Measurements from ENCODE around the gene VPS41.

Gene VPS41

DNA sequence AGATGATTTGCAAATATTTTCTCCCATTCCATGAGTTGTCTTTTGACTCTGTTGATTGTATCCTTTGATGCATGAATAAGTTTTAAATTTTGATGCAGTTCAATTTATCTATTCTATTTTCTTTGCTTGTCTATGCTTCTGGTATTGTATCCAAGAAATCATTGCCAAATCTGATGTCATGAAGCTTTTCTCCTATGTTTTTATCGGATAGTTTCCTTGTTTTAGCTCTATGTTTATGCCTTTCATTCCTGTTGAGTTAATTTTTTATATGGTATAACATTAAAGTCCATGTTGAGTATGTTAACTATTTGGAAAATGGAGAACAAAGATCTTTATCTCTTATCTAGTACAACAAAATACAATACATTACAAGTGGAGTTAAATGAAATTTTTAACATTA, 27.6 kb upstream of the VPS41 start:
- Histone ChIP-seq H3K9me3 (ENCODE audit: control insufficient read depth, insufficient read depth, low read length) (no peaks in the 10 kb centered on the region), H3K4me3 (ENCODE audit: low read depth, low read length) (no peak overlapping the region), H3K27ac (ENCODE audit: low read depth, low read length) (no peak overlapping the region), H3K36me3 (ENCODE audit: control insufficient read depth, insufficient read depth, low read length) (no peaks in the 10 kb centered on the region), H3K27me3 (ENCODE audit: control insufficient read depth, insufficient read depth, low read length) (no peaks in the 10 kb centered on the region), H3K9ac (ENCODE audit: low read depth, low read length) (no peak overlapping the region), H3K4me1 (ENCODE audit: control insufficient read depth, insufficient read depth, low read length) (peaks cover 13% of the 10 kb centered on the region)

DNA sequence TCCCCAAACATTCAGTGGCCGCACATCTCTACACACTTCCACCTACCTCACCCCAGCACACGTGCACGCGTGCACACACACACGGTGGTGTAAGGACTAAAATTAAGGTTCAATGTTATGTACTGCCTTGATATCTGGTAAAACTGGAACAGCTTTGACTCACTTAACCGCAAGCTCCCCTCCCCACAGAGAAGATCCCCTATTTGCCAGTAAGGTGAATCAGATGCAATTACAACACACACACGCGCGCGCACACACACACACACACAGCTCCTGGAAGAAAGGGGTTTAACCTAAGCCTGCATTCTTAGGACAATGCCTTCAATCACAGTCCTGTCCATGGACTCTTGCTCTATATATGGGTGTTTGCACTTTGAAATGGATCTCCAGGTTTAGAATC, 25.5 kb upstream of the VPS41 start:
- H3K36me3 ChIP-seq (ENCODE audit: control insufficient read depth, insufficient read depth, low read length): no peaks in the 10 kb centered on the region
- H3K27ac ChIP-seq (ENCODE audit: low read depth, low read length): no peak overlapping the region
- no peak overlapping the region for H3K9ac ChIP-seq (ENCODE audit: low read depth, low read length)
- H3K27me3 ChIP-seq (ENCODE audit: control insufficient read depth, insufficient read depth, low read length): no peaks in the 10 kb centered on the region
- H3K4me3 ChIP-seq (ENCODE audit: low read depth, low read length): no peak overlapping the region
- no peaks in the 10 kb centered on the region for H3K9me3 ChIP-seq (ENCODE audit: control insufficient read depth, insufficient read depth, low read length)
- H3K4me1 ChIP-seq (ENCODE audit: control insufficient read depth, insufficient read depth, low read length): peaks cover 17% of the 10 kb centered on the region

DNA sequence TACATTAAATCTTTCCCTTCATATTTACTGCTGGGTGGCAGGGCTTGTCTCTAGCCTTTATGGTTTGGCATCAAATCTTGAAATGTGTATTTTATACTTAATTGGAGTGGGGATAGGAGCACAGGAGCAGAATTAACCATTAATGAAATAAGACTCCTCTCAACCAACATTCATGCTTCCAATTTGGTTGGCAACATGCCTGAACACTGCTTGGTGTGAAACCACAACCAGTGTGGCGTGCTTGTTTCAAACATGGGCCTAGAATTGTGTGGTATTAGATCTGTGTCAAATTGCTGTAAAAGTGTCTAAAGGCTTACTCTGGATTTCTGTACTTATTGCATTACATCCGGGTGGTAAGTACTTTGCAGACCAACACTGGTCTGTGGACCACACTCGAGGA, 25.1 kb upstream of the VPS41 start:
- no peak overlapping the region for H3K27ac ChIP-seq (ENCODE audit: low read depth, low read length)
- H3K9me3 ChIP-seq (ENCODE audit: control insufficient read depth, insufficient read depth, low read length): no peaks in the 10 kb centered on the region
- no peaks in the 10 kb centered on the region for H3K27me3 ChIP-seq (ENCODE audit: control insufficient read depth, insufficient read depth, low read length)
- peaks cover 21% of the 10 kb centered on the region for H3K4me1 ChIP-seq (ENCODE audit: control insufficient read depth, insufficient read depth, low read length)
- H3K36me3 ChIP-seq (ENCODE audit: control insufficient read depth, insufficient read depth, low read length): no peaks in the 10 kb centered on the region
- no peak overlapping the region for H3K9ac ChIP-seq (ENCODE audit: low read depth, low read length)
- H3K4me3 ChIP-seq (ENCODE audit: low read depth, low read length): no peak overlapping the region

DNA sequence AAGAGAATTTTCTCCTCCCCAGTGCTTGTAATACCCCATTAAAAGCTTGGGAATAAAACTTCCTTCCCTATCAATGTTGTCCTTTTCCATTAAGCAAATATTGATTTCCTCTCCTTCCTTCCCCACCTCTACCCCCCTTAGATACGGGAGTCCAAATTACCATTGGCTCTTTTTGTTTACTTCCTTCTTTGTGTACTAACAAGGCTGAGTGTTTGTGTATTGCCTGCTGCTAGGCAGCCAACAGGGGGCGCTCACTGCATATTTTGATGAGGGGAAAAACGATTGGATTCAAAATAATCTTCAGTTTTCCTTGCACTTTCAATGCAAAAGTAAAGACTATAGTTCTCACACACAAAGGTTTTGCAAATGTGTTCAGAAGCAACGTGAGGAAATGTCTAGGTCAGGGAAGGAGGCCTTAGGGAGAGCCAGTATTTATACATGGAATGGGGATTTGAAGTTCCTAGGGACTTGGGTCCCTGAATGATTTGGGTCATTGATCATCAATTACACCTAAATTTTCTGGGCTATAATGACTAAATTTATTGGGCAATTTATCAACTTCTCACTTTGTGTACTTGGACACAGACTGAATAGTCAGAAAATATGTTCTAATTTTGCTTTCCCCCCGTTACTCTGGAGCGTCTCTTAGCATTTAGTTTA, 23.6 kb upstream of the VPS41 start:
- H3K9me3 ChIP-seq (ENCODE audit: control insufficient read depth, insufficient read depth, low read length): no peaks in the 10 kb centered on the region
- no peak overlapping the region for H3K27ac ChIP-seq (ENCODE audit: low read depth, low read length)
- H3K27me3 ChIP-seq (ENCODE audit: control insufficient read depth, insufficient read depth, low read length): no peaks in the 10 kb centered on the region
- H3K36me3 ChIP-seq (ENCODE audit: control insufficient read depth, insufficient read depth, low read length): no peaks in the 10 kb centered on the region
- H3K4me3 ChIP-seq (ENCODE audit: low read depth, low read length): no peak overlapping the region
- H3K4me1 ChIP-seq (ENCODE audit: control insufficient read depth, insufficient read depth, low read length): peaks cover 13% of the 10 kb centered on the region
- no peak overlapping the region for H3K9ac ChIP-seq (ENCODE audit: low read depth, low read length)

DNA sequence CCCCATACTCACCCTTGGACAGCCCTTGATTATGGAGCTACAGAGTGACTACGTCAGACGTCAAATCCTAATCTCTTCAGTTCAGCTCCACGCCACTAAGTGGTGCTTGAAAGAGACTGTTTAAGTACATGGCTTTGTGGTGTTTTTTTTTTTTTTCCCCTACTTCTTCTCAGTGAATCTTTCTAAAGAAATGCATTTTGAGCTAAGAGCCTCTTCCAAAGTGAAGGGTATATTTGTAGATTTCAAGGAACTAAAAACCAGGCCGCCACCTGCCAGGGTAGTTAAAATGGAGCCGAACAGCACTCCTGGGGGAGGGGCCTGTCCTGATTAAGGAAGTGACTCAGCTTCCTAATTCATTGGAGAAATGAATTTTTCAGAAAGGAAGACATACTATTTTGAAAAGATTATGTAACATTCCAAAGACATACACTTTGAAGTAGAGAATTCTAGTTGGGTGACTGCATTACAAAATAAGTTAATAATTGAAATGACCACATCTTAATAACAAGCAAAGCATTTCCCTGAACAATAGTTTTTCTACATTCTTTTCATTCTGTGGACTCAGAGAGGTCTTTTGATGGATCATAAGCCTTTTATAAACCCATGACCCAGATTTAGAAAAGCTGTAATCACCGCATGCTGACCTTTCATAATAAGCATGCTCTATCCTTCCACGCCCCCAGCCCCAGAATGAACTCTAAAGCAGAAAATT, 20.6 kb upstream of the VPS41 start:
- Histone ChIP-seq H3K9me3 (ENCODE audit: control insufficient read depth, insufficient read depth, low read length) (no peaks in the 10 kb centered on the region), H3K4me1 (ENCODE audit: control insufficient read depth, insufficient read depth, low read length) (peaks cover 7% of the 10 kb centered on the region), H3K36me3 (ENCODE audit: control insufficient read depth, insufficient read depth, low read length) (no peaks in the 10 kb centered on the region), H3K27ac (ENCODE audit: low read depth, low read length) (no peak overlapping the region), H3K9ac (ENCODE audit: low read depth, low read length) (no peak overlapping the region), H3K27me3 (ENCODE audit: control insufficient read depth, insufficient read depth, low read length) (no peaks in the 10 kb centered on the region), H3K4me3 (ENCODE audit: low read depth, low read length) (no peak overlapping the region)

DNA sequence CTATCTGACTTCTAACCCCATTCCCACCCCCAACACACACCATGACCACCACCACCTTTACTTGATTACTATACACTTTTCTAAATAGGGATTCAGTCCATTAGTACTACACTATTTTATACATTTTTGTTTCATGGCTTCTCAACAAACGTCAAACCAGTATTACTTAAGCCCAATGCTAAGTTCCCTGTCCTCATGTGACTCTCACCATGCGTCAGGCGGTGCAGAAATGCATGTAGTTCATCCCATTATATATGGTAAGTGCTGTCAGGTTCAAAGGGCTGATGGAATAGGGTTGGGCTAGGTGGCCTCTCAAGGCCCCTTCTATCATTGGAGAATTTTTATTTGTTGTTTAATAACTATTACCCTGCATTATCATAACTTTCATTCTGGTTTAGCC, 19.5 kb upstream of the VPS41 start:
- no peaks in the 10 kb centered on the region for H3K9me3 ChIP-seq (ENCODE audit: control insufficient read depth, insufficient read depth, low read length)
- H3K4me1 ChIP-seq (ENCODE audit: control insufficient read depth, insufficient read depth, low read length): peaks cover 7% of the 10 kb centered on the region
- no peaks in the 10 kb centered on the region for H3K36me3 ChIP-seq (ENCODE audit: control insufficient read depth, insufficient read depth, low read length)
- H3K4me3 ChIP-seq (ENCODE audit: low read depth, low read length): no peak overlapping the region
- no peak overlapping the region for H3K27ac ChIP-seq (ENCODE audit: low read depth, low read length)
- H3K9ac ChIP-seq (ENCODE audit: low read depth, low read length): no peak overlapping the region
- no peaks in the 10 kb centered on the region for H3K27me3 ChIP-seq (ENCODE audit: control insufficient read depth, insufficient read depth, low read length)

DNA sequence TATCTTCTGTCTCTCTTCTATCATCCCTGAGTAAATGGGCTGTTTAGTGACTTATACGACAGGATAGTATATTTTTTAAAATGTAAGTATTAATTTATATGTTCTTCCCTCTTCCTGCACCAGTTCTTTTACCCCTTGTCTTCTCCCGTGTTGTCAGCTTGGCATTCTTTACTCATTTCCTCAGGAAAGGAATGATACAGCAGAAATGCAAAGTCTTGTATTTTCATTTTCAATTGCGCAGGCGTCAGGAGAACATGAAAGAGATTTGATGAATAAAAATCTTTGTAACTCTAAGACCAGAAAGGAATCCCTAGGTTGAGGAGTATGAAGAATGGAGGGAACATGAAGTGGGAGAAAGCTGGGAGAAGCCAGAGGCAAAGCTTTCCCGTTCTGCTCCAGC, 18.8 kb upstream of the VPS41 start:
- Histone ChIP-seq H3K36me3 (ENCODE audit: control insufficient read depth, insufficient read depth, low read length) (no peaks in the 10 kb centered on the region), H3K9me3 (ENCODE audit: control insufficient read depth, insufficient read depth, low read length) (no peaks in the 10 kb centered on the region), H3K9ac (ENCODE audit: low read depth, low read length) (no peak overlapping the region), H3K4me3 (ENCODE audit: low read depth, low read length) (no peak overlapping the region), H3K27me3 (ENCODE audit: control insufficient read depth, insufficient read depth, low read length) (no peaks in the 10 kb centered on the region), H3K27ac (ENCODE audit: low read depth, low read length) (no peak overlapping the region), H3K4me1 (ENCODE audit: control insufficient read depth, insufficient read depth, low read length) (peaks cover 7% of the 10 kb centered on the region)

DNA sequence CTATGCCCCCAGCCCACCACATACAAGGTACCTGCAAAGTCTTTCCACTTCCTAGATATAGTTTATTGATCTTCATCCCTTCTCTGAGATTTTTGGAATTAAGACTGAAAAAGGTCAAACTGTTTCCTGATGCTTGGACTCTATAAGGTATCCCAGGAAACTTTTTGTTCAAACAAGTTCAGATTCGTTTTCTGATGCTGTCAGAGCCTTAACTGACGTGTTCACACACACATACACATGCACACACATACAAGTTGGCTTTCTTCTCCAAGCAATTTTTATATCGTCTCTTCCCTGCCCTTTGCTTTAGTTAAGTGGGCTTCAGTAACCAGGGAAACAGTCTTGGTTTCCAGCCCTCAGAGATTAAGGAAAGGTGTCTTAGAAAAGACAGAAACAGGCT, 11.7 kb upstream of the VPS41 start:
- no peak overlapping the region for H3K4me3 ChIP-seq (ENCODE audit: low read depth, low read length)
- no peak overlapping the region for H3K27ac ChIP-seq (ENCODE audit: low read depth, low read length)
- no peaks in the 10 kb centered on the region for H3K36me3 ChIP-seq (ENCODE audit: control insufficient read depth, insufficient read depth, low read length)
- no peaks in the 10 kb centered on the region for H3K4me1 ChIP-seq (ENCODE audit: control insufficient read depth, insufficient read depth, low read length)
- no peaks in the 10 kb centered on the region for H3K9me3 ChIP-seq (ENCODE audit: control insufficient read depth, insufficient read depth, low read length)
- no peaks in the 10 kb centered on the region for H3K27me3 ChIP-seq (ENCODE audit: control insufficient read depth, insufficient read depth, low read length)
- H3K9ac ChIP-seq (ENCODE audit: low read depth, low read length): no peak overlapping the region

DNA sequence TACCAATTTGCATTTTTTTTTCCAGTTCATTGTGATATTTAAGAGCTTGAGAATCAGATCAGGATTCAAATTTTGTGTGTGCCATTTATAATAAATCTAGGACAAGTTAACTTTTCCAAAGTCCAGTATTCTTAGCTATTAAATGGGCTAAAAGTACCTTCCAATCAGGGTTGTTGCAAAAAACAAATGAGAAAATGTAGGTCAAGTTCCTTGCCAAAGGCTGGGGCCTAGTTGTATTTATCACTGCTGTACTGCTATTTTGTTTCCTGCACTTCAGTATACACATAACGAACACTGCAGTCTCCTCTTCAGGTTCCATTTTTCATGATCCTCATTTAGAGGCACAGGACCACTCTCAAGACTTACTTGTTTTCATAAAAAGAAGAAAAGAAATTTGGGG, 7.4 kb upstream of the VPS41 start:
- no peak overlapping the region for H3K4me3 ChIP-seq (ENCODE audit: low read depth, low read length)
- H3K27ac ChIP-seq (ENCODE audit: low read depth, low read length): no peak overlapping the region
- H3K4me1 ChIP-seq (ENCODE audit: control insufficient read depth, insufficient read depth, low read length): no peaks in the 10 kb centered on the region
- no peak overlapping the region for H3K9ac ChIP-seq (ENCODE audit: low read depth, low read length)
- no peaks in the 10 kb centered on the region for H3K36me3 ChIP-seq (ENCODE audit: control insufficient read depth, insufficient read depth, low read length)
- H3K27me3 ChIP-seq (ENCODE audit: control insufficient read depth, insufficient read depth, low read length): no peaks in the 10 kb centered on the region
- H3K9me3 ChIP-seq (ENCODE audit: control insufficient read depth, insufficient read depth, low read length): no peaks in the 10 kb centered on the region

DNA sequence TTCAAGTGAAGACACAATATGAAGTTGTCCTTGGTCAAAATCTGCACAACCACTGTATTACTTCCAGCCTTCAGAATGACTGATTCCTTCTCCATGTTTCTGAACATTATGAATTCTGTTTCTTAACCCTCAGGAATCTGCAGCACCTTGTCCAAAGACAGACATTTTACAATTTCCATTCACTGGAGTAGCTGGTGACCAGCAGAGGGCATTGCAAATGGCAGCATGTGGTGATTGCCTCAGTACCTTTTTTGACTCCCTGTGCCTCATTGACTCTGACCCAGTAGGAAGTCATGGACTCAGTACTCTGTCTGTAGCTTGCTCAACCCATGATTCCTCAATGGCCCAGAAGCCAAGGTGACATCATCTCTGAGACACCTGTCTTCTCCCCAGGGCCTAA, 879 bp upstream of the VPS41 start:
- Histone ChIP-seq H3K4me1 (ENCODE audit: control insufficient read depth, insufficient read depth, low read length) (peaks cover 6% of the 10 kb centered on the region; the same call in 1 of the 2 replicates), H3K27me3 (ENCODE audit: control insufficient read depth, insufficient read depth, low read length) (no peaks in the 10 kb centered on the region), H3K36me3 (ENCODE audit: control insufficient read depth, insufficient read depth, low read length) (no peaks in the 10 kb centered on the region), H3K9me3 (ENCODE audit: control insufficient read depth, insufficient read depth, low read length) (no peaks in the 10 kb centered on the region), H3K4me3 (ENCODE audit: low read depth, low read length) (no peak overlapping the region), H3K9ac (ENCODE audit: low read depth, low read length) (no peak overlapping the region), H3K27ac (ENCODE audit: low read depth, low read length) (no peak overlapping the region)

DNA sequence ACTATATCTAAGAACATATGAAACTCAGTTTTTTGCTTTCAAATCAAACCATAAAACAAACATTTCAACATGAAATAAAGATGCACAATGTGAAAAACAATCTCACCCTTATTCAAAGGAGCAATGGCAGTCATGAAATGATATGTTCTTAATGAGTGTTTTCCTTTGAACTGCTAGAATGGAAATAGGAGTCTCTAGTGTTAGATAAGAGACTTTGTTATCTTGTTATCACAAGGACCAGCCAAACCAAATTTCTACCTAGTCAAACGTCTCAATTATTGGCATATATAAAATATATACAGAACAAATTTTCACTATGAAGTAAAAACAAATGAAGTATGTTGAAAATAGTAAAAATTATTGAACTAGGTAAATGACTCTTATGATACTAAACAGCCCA, 1.2 kb downstream of the VPS41 start:
- peaks cover 20% of the 10 kb centered on the region for H3K4me1 ChIP-seq (ENCODE audit: control insufficient read depth, insufficient read depth, low read length)
- no peaks in the 10 kb centered on the region for H3K36me3 ChIP-seq (ENCODE audit: control insufficient read depth, insufficient read depth, low read length)
- H3K27me3 ChIP-seq (ENCODE audit: control insufficient read depth, insufficient read depth, low read length): no peaks in the 10 kb centered on the region
- H3K9me3 ChIP-seq (ENCODE audit: control insufficient read depth, insufficient read depth, low read length): no peaks in the 10 kb centered on the region
- peak overlapping the region; percentile 86 for H3K4me3 ChIP-seq (ENCODE audit: low read depth, low read length)
- no peak overlapping the region for H3K27ac ChIP-seq (ENCODE audit: low read depth, low read length)
- H3K9ac ChIP-seq (ENCODE audit: low read depth, low read length): no peak overlapping the region

All from HUES48 (cell line).